AG08396 (cell line): ENCODE data around the gene TMEM201.

Source experiments
- DNase-seq: peaks from one replicate; pipeline ENCODE4 v3.0.0; 2012; ENCODE audit warnings: low spot score, mixed read lengths

The TMEM201 gene

GRCh38 chr1:9600861-9601834 is 12.4 kb downstream of the TMEM201 start:
- no peak for DNase-seq

- no peak for DNase-seq
Observed at GRCh38 chr1:9601942-9602793, 13.5 kb downstream of the TMEM201 start.

DNA sequence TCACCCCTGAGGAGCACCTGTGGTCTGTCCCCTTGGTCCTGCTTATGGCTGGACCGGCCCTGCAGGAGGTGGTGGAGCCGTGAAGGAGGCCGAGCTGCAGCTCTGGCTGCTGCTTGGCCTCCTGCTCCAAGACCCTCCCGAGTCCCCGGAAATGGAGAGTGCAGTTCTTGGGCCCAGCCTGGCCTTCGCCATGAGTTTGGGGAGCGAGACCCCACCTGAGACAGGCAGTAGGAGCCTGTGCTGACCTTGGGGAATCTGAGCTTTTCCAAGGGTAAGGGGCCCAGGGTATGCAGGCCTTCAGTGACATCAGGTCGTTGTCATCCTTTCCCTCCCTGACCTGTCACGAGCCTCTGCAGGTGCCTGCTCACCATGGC is 14.1 kb downstream of the TMEM201 start:
- no peak for DNase-seq

DNA sequence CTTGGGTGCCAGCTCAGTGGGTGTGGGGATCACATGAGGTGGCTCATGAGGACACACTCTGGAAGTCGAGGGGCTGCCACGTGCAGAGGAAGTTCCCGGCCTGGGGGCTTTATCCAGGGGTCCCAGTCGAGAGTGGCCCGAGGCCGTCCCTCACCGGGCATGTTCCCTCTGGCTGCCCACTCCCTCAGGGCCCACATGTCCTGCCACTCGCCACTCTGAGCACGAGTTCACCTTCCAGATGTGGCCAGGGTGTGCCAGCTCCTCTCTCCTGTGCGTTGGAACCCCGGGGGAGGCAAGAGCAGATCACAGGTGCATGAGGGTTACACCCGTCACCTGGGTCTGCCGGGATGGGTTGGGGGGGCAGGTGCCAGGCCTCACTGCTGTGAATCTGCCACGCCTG is 14.6 kb downstream of the TMEM201 start:
- no peak for DNase-seq

DNA sequence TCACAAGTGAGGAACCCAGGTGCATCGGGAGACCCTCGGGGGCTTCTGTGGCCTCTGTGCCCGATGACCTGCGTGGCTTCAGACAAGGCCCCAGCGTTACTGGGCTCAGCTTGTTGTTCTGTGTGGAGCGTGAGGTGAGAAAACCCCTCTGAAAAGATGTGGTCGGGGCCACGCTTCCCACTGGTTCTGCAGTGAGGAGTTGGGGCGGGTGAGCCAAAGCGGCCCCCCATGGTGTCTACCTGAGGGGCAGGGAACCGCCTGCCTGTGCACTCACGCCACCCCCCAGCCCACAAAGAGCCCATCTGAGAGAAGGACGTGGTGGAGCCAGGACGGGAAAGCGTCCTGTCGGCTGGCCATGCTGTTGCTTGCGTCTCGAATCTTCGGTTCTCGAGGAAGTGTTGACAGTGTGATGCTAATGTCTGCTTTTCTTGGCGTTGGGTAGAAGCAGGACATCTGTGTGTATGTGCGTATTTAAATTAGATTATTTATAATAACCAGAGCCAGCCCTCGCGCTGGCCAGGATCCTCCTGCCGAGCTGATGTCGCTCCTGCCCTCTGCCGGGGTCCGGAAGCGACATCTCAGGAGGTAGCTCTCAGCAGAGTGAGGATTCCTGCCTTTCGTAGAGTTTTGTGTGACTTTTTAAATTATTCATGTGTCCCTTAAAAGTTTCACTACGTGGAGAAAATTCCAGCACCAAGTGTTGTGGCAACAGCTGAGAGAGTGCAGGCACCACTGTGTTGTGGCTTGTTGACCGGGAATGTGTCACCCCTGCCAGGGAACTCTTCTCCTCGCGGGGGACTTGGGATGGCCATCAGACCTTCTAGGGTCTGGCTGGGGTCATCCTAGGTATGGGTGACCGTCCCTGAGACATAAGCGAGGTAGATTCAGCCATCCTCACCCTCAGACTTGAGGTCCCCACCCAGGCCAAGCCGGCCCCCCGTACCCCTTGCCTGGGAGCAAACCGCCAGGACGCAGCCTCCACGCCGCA is 15.3 kb downstream of the TMEM201 start:
- no peak for DNase-seq

- DNase-seq: no peak
Observed at GRCh38 chr1:9604836-9605235, 16.1 kb downstream of the TMEM201 start.

- no peak for DNase-seq
Observed at GRCh38 chr1:9605946-9606455, 17.3 kb downstream of the TMEM201 start.

GRCh38 chr1:9606458-9606857 is 17.7 kb downstream of the TMEM201 start:
- no peak for DNase-seq

DNA sequence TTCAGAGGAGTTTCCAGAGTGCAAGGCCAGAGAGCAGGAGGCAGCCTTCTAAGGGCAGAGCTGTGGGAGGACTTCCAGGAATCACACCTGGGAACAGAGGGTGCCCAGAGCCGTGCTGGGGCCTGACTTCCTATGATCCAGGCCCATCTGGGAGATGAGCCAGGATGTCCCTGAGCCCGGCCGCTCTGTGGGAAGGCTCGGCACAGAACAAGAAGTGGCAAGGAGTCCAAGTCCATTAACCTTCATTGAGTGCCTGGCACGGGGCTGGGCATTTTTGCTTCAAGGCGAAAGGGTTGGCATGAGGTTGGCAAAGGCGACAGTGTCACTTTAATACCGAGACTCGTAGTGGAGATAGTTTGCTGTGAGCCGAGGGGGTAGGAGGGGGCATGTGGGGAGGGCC is 18.2 kb downstream of the TMEM201 start:
- no peak for DNase-seq

DNA sequence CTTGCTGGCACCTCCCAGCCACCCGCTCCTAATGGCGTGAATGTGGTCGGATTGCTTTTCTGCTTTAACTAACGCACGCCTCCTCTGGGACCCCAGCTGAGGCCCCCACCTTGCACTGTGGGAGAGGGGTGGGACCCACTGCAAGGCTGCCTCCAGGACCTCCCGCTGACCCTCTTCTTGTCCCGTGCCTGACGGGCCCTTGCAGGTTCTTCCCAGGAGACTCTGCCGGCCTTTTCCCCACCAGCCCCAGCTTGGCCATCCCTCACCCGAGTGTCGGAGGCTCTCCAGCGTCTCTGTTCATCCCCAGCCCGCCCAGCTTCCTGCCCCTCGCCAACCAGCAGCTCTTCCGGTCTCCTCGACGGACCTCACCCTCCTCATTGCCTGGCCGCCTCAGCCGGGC is 18.6 kb downstream of the TMEM201 start:
- DNase-seq: no peak

GRCh38 chr1:9609998-9610397 is 21.3 kb downstream of the TMEM201 start:
- no peak for DNase-seq

DNA sequence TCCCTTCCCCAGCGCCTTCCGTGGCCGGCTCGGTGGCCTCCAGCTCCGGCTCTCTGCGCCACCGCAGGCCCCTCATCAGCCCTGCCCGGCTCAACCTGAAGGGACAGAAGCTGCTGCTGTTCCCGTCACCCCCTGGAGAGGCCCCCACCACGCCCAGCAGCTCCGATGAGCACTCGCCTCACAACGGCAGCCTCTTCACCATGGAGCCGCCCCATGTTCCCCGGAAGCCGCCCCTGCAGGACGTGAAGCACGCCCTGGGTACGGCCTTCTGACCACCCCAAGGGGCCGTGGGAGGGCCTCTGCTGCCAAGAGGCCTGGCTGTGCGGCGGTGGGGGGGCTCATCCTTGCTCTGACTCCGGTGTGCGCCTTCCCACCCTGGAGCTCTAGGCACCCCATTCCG is 21.8 kb downstream of the TMEM201 start:
- DNase-seq: no peak

DNA sequence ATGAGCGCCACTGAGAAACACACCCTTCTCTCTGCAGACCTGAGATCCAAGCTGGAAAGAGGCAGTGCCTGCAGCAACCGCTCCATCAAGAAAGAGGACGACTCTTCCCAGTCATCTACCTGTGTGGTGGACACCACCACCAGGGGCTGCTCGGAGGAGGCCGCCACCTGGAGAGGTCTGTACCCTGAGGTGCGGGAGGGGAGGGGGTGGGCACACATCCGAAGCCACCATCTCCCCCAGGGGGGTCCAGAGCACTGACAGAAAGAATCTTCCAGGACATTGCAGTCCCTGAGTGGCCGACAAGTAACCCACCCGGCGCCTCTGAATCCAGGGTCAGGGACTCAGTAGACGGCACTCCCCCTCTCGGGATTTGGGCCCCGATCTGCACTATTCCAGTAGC is 23.0 kb downstream of the TMEM201 start:
- DNase-seq: no peak

DNA sequence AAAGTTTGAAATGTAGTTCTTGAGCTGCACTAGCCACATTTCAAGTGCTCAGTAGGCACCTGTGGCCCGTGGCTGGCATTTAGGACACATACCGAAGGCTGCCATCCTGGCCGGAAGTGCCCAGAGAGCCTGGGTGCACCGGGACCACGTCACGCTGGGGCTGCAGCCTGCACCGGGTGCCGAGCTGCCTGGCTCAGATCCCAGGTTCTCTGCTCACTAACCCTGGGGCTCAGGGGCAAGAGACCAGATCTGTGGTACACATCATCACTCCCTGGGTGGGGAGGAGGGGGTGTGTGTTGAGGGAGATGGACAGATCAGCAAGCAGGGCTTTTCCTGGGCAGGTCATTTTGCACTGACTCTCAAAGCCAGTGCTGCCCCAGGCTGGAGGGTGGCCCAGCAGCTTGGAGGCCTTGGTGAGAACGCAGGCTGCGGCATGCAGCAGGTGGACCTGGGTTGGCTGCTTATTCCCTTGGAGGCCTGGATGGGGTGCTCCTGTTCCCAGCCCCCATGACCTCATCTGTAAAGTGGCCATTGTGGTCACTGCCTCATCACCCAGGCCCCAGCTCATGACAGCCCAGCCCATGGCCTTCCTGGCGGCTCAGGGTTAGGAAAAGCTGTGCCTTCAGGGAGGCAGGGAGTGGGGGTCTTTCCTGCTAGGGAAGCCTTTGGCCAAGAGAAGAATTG is 23.6 kb downstream of the TMEM201 start:
- DNase-seq: no peak

DNA sequence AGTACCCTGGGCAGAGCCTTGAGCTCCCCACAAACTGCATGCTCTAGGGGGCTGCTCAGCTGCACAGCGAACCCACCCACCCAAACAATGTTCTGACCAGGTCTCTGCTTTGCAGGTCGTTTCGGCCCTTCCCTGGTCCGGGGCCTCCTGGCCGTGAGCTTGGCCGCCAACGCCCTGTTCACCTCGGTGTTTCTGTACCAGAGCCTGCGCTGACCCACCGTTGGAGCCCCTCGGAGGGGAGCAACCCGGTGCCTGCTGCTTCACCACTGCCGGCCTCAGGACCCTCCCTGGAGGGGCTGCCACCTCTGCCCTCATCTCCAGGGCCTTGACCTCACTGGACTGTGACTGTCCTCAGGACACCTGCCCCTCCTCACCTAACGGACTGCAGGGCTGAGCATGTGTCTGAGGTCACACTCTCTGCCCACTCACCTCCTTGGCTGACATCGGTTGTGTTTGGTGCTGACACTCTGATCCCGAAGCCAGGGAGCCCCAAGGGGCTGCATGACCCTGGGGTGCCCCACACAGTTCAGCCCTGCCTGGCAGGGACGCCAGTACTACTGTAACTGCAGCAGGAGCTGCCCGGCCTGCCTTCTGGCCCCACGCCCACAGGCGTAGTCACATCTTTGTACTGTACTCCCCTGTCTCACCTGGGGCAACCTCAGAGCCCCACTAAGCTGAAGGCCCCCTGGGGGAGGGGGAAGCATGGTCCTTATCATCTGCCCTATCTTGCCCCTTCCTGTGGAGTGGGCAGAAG is 24.3 kb downstream of the TMEM201 start:
- DNase-seq: no peak

DNA sequence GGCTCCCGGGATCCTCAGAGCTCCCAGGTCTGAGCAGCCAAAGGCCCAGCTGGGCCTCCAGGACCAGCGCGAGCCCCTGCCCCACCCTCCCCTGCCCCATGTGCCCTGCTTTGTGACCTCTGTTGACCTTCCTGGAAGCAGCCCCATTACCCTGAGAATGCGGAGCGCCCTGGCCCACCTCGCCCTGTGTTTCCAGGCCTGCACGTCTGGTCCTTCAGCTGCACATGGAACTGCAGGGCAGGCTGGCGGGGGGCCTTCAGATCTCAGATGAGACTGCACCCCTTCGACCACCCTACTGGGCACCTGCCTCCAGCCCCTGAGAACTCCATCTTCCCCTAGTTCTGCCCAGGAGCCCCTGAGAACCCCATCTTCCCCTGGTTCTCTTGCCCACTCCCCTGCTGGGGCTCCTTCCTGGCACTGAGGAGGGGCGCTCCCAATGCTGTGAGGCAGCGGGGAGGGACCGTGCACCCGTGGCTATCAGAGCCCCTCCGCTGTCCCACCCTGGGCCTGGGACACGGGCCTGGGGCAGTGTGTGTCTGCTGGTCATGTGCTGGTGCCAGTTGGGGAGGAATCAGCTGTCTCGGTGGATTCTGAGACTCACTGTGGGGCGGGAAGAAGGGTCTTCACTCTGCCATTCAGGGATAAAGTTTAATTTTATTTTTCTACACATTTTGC is 25.1 kb downstream of the TMEM201 start:
- DNase-seq: no peak

- DNase-seq: peak; percentile 78
Observed at GRCh38 chr1:9615316-9616063, 26.8 kb downstream of the TMEM201 start.

DNA sequence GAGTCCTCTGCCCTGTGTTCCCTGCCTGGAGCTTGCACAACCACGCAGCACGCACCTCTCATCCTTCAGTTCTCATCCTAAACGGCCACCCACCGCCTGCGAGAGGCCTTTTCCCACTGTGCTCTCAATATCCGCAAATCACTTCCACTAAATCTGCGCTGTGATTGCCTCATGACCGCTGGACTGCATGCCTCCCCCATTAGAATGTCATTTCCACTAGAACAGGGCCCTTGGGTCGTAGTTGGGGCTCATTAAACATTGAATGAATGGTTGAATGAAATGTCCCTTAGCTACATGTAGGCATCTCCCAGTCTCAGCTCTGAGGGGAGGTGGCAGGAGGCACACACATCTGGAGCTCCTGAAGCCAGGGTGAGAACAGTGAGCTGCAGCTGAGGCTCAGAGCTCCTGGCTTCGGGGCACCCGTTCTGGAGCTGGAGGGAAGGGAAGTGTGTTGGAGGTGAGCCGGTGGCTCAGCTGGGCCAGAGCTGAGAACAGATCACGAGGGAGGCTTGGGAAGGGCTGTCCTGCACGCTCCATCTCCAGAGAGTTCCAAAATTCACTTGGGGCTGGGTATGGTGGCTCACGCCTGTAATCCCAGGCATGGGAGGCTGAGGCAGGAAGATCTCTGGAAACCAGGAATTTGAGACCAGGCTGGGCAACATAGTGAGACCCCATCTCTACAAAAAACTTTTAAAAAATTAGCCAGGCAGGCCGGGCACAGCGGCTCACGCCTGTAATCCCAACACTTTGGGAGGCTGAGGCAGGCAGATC is 30.4 kb downstream of the TMEM201 start:
- DNase-seq: no peak
